GM21717 (cell line): Measurements from ENCODE around the gene UPK3A.

Source experiments
- ATAC-seq: cut with Tn5 transposase; IDR thresholded peaks from one replicate; pipeline ENCODE4 v1.9.1; 2021; ENCODE audit warnings: mild to moderate bottlenecking, moderate library complexity; ENCODE audit not compliant: unreplicated experiment

The UPK3A gene

DNA sequence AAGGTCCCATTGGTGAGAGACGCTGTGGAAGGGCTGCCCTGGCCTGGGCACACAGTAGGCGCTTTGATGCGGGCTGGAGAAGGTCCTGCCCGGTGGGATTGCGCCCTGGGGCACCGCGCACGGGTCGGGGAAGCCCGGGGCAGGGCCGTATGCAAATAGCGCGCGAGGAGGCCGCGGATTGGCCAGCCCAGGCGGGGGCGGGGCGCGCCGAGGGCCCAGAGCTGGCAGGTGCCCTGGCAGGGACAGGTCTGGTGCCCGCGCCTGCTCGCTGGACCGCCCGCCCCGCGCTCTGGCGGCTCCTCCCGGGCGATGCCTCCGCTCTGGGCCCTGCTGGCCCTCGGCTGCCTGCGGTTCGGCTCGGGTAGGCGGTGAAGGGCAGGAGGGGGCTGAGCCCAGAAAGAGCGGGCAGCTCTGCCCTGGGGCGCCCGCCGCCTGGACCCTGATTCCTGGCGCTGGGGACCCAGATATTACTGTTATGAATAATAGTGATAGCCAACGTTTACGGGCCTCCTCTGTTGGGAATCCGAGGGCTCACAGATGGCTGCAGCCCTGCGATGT is at the start of gene UPK3A:
UPK3A (plus strand) TSS at position 245 of the 558 bp plus-strand sequence; CDS start at position 310, 65 bp downstream.
- no peak for ATAC-seq

DNA sequence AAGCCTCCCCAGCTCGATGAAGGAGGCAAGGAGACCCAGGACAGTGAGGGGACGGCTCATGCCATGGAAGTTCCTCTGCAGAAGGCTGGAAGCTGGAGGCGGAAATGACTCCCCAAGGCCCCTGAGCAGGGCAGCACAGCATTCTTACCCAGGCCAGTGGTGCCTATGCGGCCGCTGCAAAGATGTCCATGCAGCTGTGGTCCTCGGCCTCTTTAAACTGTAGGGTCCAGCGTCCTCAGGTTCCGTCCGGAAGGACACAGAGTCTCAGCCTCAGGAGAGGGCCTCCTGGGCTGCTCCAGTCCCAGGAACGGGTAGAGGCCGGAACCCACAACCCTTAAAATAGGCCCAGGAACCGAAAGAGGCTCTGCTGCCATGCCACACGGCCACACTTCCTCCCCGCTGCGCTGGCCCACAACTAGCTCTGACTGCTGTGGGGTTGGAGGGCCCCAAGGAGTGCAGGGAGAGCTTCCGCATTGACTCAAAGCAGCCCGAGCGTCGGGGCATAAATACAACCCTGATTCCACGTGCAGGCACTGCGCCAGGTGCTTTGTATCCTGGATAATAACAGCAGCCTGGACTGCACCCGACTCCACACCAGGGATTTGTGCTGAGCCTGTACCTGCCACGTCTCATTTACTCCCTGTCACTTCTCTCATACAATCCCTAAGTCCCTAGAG is 49.5 kb upstream of the UPK3A start:
- ATAC-seq, result peak; percentile 75

DNA sequence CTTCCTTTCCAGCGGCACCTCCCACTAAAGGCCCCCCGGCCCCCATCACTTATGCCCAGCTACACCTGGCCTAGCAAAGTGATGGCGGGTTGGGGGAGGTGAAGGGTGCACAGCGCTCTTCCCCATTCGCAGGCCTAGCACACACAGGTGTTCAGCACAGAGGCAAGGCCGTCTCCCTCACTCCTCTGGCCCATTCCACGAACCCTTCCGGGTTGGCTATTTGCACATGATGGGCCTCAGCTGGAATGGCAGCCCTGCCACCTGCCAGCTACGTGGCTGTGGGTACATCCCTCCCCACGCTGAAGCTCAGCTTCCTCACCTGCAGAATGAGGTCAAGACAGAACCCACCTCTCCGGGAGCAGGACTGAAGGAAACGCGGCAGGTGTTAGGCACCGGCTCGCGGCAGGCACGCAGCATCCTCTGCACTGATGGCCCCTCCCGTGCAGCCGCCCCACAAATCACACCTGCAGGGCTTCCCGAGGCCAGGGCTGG is 48.9 kb upstream of the UPK3A start:
- ATAC-seq, result no peak

DNA sequence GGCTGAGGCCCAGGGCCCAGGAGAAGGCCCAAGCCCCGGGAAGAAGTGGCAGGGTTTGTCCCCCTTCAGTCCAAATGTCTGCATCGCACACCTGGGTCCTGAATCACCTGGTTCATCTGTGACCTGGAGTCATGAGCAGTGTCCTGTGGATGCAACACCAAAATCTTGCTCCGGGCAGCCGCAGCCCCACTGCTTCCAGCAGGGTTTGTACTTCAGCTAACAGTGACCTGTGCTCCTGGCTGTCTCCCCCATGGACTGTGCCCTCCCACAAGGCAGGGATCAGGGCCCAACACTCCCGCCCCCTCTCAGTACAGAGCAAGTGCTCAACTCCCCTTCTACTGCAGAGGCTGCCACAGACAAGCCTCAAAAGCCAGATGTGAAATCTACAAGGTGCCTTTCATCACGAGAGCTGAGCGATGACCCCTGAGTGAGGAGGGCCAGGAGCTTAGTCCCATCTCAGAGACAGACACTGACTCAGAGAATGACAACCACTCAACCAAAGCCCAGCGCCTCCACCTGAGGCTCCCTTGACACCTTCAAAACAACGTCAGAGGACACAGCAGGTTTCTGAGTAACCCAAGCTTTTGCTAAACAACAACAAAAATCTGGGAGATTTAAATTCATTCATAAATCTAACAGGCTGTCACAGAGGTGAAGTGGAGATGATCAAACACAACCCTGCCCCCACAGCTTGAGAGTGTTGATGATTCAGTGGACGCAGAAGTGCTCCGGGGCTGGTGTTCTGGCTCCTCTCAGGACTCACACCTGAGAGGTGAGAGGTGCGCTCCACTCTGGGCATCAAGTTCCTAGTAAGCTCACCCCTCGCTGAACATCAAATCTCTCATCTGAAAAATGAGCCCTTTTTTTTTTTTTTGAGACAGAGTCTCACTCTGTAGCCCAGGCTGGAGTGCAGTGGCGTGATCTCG is 47.4 kb upstream of the UPK3A start:
- no peak for ATAC-seq

DNA sequence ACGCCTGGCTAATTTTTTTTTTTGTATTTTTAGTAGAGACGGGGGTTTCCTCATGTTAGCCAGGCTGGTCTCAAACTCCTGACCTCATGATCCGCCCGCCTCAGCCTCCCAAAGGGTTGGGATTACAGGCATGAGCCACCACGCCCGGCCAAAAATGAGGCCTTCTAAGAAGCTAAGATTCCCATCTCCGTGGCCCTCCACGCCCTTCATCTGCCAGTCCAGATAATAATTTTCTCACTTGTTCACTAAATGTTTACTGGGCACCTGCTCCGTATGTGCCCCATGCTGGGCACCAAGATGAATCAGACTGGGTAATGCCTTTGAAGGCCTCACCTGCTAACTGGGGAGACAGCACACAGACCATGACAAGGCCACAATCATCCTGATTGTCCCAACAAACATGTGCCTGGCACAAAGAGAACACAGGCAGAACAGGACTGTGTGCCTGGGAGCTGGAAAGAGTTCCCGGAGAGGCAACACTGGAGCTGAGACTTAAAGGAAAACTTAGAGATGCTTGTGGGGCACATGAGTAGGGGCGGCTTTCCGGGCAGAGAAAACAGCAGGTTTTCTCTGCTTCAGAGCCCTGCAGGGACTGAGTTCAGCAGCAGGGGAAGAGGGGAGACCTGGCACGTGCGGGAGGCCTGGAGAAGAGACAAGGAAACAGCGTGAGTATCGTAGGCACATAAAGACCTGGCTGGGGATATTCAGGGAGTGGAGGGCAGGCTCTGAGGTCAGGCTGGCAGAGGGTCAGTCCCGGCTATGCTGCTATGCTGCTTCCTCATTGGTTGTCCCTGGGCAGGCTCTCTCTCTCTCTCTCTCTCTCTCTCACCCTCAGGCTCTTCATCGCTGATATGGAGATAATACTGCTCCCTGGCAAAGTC is 46.4 kb upstream of the UPK3A start:
- no peak for ATAC-seq

DNA sequence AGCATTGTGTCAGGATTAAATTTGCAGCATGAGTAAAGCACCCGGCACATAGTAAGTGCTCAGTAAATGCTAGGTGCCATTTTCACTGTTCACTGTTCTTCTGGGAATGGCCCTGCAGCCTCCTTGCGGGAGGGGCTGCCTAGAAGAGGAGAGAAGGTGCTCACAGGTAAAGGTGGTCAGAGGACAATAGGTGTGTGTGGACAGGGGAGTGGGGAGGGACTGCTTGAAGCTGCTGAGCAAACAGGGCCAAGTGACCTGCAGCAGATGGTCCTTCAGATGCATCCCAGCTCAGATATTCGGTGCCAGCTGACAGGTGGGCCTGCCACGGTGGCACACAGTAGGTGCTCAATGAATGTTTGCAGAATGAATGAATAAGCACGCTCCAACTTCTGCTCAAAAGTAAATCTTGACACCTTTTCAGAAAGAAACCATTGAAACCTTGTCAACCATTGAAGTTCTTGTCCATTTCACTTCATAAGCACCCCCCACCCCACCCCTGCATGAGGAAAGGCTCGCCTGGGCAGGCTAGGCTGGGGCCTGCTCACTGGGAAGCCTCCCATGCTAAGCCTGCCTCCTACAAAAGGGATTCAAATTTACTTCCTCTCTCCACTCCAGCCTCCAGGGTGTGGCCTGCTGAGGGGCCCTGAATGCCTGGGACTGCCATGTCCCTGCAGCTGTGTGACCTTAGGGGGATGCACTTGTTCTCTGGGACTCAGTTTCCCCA is 45.6 kb upstream of the UPK3A start:
- no peak for ATAC-seq

DNA sequence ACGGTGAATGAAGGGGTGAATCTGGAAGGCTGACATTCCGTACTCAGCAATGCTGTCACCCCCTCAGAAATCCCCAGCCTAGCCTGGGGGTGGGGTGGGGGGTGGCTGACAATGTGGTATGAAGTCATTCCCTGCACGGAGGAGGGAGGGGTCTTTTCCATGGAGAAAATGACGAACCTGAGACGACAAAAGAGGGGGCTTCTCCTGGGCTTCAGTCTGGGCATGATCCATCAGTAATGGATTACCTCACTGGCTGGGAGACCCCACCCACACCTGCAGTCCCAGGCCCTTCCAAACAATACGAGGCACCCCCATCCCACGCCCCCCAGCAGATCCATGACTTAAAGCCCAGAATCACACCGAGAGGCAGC is 45.1 kb upstream of the UPK3A start:
- no peak for ATAC-seq

DNA sequence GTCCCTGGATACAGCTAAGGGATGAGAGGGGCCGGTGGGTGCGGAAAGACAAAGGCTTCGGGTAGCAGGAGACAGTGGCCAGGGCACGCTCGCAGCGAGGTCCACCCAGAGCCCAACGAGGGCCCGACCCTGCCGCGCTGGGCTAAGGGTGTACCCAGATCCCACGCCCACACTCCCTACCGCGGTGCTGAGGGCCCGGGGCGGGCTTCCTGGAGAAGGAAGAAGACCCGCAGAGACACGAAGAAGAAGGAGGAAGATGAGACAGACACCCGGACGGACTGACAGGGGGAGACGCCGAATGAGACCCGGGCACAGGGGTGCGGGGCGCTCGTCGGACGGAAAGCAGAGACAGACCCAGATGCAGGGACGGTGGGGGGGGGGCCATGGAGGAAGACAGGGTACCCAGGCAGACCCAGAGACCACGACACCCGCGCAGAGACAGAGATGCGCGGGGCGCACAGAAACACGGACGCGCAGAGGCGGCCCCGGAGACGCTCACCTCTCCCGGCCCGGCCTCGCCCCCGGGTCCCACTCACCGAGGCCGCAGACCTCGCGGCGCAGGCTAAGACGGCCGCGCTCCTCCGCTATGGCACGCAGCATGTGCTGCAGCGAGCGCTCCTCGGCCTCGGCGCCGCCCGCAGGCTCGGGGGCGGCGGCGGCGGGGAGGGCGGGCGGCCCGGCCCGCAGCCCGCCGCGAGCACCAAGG is 44.5 kb upstream of the UPK3A start:
- ATAC-seq, result no peak

DNA sequence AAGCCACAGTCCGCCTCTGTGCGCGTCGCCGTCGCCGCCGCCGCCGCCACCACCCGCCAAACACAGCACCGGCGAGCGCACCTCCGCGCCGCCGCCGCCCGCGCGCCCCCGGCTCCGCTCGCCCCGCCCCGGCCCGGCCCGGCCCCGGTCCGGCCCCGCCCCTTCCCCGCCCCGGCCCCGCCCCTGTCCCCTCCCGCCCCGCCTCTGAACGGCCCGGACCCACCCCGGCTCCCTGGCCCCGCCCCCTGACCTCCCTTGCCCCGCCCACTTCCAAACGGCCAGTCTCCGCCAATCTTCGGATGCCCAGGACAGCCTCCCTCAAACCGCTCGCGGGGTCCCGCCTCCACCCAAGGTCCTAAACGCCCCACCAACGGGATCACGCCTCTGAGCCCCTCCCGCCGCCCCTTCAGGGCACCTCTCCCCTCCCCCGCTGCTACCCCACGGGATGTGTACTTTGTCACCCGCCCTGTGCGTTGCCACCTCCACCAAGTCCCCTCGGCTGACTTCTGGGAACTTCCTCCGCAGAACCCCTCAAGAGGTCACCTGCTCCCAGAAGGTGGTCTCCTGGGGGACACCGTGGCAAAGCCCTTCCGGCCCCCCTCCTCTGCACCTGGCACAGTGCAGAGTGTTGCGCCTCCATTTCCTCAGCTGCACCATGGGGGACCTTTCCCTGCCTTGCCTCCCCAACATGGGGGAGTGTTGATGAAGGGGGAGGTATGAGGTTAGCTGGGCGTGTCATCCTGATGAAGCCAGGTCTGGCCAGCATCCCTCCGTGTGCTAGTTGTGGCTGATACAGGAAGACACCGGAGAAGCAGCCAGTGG is 43.7 kb upstream of the UPK3A start, which contains the start of gene KIAA0930:
KIAA0930 (minus strand) TSS at position 85 of the 822 bp plus-strand sequence. CDS start 191 bp downstream, outside the sequence.
- no peak for ATAC-seq

DNA sequence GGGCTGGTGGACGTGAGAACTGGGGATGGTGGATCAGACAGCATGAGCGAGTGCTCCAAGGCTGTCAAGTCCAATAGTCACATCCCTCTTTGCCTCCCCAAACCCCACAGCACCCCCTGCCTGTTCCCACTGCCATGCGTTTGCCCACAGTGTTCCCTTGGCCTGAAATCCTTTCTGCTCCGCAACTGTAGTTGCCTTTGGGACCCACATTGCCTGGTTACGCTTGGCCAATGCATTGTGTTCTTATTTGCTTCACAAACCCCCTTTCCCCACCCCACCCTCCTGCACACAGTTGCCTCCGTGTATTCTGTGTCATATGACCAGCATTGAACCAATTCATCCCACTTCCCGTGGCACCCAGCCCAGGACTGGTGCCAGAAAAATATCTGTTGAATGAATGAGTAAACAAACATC is 42.0 kb upstream of the UPK3A start:
- no peak for ATAC-seq

DNA sequence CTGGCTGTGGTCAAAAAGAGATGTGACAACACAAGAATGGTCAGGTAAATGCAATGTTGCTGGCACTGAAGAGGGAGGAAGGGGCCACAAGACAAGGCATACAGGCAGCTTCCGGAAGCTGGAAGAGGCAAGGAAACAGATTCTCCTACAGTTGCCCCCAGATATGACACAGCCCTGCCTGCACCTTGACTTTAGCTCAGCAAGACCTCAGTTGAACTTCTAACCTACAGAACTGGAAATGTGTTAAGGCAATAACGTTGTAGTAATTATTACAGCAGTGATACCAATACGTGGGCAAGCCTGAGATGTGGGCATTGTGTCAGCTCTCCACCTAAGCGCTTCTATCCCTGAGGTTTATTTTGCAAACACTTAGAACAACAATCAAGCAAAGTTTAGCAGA is 39.8 kb upstream of the UPK3A start:
- ATAC-seq, result no peak

DNA sequence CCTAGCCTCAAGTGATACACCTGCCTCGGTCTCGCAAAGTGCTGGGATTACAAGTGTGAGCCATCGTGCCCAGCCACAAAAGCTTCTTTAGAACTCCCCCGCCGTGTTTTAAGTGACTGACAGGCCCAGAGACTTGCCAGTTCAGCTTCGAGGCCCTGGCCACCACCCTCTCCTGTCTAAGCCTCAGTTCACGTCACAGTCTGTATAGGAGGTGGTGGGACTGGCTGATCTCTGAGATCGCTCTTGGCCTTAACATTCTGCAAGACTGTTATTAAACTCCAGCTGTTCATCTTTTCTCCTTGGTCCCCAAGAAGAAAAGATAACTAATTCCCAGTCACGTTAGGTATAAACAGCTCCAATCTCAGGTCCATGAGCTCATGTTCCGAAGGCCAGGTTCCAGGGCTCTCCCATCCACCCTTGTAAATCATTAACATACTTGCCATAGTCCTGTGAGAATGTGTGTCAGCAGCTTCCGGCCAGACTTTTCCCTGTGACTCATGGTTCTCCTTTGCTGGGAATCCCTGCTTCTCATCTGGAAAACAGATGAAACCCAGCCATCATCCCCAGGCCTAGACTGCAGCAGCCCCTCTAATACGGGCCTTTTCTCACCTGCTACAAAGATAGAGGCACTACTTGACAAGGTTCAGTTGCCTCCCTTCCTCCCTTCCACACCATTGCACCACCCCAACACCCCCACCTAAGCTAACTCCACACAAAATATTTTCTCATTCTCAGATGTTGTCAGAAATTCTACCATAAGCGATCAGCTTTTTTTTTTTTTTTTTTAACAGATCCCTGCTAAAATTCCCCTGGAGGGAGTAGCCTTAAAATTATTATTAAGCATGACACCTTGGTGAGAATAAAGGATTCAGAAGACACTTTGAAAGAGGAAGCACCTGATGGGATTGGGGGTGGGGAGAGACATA is 38.4 kb upstream of the UPK3A start:
- no peak for ATAC-seq

DNA sequence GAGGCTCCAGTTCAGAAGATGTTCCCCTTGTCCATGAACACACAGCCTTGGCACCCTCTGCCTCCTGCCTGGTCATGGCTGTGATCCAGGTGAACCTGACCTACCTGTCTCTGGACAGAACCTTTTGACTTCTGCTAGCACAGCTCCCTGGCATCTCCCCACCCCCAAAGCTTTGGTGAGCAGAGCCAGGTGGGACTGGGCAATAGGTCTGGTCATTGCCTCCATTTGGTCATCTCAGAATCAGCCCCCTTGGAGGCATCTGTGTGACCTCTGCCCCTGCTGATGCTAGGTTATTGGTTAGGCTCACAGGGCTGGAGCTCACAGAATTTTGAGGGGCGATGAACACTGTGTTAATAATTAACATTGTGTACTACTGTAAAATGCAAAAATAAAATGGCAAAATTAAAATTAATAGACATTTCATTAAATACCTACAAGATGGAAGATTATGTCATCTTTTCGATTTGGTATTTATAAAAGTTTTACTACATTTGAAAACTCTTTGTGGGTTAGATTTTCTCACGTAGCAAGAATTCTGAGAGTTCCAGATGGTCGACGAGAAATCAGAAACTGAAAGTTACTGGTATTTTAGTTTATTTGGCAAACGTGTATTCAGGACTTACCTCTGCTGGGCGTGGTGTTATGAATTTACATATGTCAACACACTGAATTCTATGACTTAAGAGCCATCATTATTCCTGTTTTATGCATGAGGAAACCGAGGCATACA is 35.8 kb upstream of the UPK3A start:
- ATAC-seq, result peak; percentile 56

DNA sequence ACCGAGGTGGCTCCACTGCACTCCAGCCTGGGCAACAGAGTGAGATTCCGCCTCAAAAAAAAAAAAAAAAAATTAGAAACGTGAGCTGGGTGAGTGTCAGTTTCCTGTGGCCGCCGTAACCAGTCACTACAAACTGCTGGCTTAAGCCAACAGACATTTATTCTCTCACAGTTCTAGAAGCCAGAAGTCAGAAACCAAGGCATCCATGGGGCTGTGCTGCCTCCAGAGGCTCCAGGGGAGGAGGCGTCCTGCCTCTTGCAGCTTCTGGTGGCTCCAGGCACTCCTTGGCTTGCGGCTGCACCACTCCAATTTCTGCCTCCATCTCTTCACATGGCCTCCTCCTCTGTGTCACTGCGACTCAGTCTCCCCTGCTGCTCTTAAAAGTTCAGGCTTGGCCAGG is 32.9 kb upstream of the UPK3A start:
- no peak for ATAC-seq

DNA sequence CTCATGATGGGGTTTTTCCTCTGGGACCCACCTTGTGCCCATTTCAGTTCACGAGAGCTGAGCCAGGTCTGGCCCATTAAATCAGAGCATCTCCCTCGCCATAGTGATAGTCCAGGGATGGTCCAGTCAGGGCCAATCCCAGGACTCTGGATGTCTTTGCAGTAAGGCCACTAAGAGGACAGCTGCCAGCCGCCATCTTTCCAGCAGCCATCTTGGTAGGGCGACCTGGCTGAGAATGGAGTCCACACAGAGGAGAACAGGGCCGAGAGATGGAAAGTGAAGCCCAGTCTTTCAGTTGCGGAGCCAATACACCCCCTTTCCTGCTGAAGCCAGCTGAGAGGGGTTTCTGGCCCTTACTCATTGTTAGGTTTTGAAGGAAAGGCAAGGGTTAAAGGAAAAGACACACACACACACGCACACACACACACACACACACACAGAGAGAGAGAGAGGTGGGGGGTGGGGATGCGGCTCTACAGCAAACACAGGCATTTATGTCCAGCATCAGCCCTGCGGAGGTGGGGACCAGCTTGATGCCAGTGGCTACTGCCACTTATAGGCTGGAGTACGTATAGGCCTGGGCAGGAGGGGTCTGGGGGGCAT is 31.6 kb upstream of the UPK3A start:
- ATAC-seq, result no peak

DNA sequence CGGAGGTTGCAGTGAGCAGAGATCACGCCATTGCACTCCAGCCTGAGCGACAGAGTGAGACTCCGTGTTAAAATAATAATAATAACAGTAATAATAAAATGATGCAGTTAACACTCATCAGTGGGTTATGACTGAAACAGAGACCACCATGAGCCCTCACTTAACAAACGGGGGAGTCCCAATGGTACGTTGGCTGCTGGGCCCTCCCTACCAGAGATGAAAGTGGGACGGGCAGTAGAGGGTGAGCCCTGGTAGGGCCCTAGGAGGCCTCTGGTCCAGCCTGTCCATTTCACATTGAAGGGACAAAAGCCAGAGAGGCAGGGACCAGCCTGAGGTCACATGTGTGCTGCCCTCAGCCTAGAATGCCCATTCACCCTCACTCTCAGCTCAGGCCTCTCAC is 30.4 kb upstream of the UPK3A start:
- ATAC-seq, result no peak
